ENCODE results near the gene CCDC127. TPM values are rescaled to one million over a fixed set of nuclear protein-coding genes. Genes with fewer than 3 reads are reported as not detected.
"Not testable (repeated sequence)": the region's sequence is repeated elsewhere in the genome, so short reads cannot be mapped to it uniquely, and the experiment has no call there.

CCDC127 gene
- polyA plus RNA-seq, 4 donors: 1.3 to 6.6 (median 2.2) TPM

DNA sequence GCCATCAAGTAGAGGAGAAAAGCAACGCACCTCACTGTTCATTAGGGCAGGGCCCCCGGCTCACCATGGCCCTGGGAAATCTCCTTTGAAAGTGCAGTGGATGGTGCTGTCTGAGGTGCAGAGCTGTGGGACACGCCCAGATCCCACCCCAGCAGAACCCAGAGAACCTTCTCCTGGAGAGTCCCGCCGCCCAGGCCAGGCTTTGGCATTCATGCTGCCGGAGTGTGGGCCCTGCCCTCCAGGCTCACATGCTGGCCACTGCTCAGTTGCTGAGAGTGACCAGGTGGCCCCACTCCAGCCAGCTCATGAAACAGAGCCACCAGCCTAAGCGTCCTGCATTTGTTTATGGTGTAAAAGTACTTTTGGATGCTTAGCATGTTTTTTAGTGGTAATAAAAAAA lies 50.4 kb downstream of the CCDC127 start:
- DNase-seq: no peak

DNA sequence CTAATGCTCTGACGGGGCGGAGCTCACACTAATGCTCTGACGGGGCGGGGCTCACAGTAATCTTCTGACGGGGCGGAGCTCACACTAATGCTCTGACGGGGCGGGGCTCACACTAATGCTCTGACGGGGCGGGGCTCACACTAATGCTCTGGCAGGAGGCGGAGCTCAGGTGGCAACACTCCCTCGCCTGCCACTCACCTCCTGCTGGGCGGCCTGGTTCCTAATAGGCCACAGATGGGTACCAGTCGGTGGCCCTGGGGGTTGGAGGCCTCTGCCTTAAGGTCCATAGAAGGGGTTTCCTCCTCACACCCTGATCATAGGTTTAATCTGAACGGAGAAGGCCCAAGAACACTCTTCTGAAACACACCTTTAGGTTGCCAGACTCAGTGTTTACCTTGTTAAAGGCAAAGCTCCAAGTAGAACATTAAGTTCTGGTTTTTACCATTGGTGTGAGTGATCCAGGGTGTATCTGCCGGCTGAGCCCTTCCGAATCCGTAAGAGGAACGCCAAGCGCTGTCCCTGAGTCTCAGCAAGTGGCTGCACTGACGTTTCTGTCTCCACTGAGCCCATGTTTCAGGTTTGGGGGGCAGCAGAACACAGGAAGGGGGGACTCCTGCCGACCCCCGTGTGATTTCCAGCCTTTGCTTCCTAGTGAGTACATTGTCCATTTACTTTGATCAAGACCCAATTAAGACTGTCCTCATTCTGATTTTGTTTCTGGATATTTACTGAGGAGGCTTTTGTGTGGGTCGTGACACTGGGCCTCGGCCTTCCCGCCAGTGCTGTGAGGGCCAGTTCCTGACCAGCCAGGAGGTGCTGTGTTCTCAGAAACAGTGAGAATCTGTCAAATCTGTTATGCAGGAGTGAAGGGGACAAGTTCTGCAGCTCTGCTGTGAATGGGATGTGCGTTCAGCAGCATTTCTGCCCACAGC lies 51.2 kb downstream of the CCDC127 start:
- Histone ChIP-seq H3K27ac (ENCODE audit: low read depth in 1 of 3, low read length in 2 of 3) (no peak overlapping the region), H3K4me1 (ENCODE audit: control insufficient read depth in 3 of 3, insufficient read depth in 2 of 3, low read depth in 1 of 3, low read length in 2 of 3) (no peaks in the 10 kb centered on the region), H3K4me3 (ENCODE audit: low read depth in 1 of 3, low read length in 3 of 3) (no peak overlapping the region), H3K36me3 (ENCODE audit: control insufficient read depth in 3 of 3, insufficient read depth in 2 of 3, low read depth in 1 of 3, low read length in 3 of 3) (no peaks in the 10 kb centered on the region), H3K9me3 (ENCODE audit: control insufficient read depth in 2 of 2, insufficient read depth in 1 of 2, low read depth in 1 of 2, low read length in 1 of 2) (no peaks in the 10 kb centered on the region), H3K27me3 (ENCODE audit: control insufficient read depth in 3 of 3, insufficient read depth in 3 of 3, low read length in 3 of 3) (no peaks in the 10 kb centered on the region)
- DNase-seq (no peak), FAIRE-seq (no peak)
- WGBS, 3 donors: 87 to 90% (median 89%) methylated on average over 22 to 27 of the region's 27 CpGs

More for the DNA sequence above, 50.4 kb downstream of the CCDC127 start:
- H3K36me3 ChIP-seq (ENCODE audit: control insufficient read depth in 3 of 3, insufficient read depth in 2 of 3, low read depth in 1 of 3, low read length in 3 of 3): no peaks in the 10 kb centered on the region
- 86 to 87% (median 86%) methylated on average over 7 of the region's 7 CpGs for whole genome bisulfite sequencing, 3 donors
- H3K9me3 ChIP-seq (ENCODE audit: control insufficient read depth in 2 of 2, insufficient read depth in 1 of 2, low read depth in 1 of 2, low read length in 1 of 2): no peaks in the 10 kb centered on the region
- no peaks in the 10 kb centered on the region for H3K27me3 ChIP-seq (ENCODE audit: control insufficient read depth in 3 of 3, insufficient read depth in 3 of 3, low read length in 3 of 3)
- no peak overlapping the region for H3K27ac ChIP-seq (ENCODE audit: low read depth in 1 of 3, low read length in 2 of 3)
- no peaks in the 10 kb centered on the region for H3K4me1 ChIP-seq (ENCODE audit: control insufficient read depth in 3 of 3, insufficient read depth in 2 of 3, low read depth in 1 of 3, low read length in 2 of 3)
- H3K4me3 ChIP-seq (ENCODE audit: low read depth in 1 of 3, low read length in 3 of 3): no peak overlapping the region
- no peak for FAIRE-seq

DNA sequence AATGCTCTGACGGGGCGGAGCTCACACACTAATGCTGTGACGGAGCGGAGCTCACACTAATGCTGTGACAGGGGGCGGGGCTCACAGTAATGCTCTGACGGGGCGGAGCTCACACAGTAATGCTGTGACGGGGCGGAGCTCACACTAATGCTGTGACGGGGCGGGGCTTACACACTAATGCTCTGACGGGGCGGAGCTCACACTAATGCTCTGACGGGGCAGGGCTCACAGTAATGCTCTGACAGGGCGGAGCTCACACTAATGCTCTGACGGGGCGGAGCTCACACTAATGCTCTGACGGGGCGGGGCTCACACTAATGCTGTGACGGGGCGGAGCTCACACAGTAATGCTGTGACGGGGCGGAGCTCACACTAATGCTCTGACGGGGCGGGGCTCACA lies 53.2 kb downstream of the CCDC127 start:
- 82 to 93% (median 91%) methylated on average over 16 to 23 of the region's 25 CpGs for WGBS, 3 donors
- not testable (repeated sequence) for H3K9me3 ChIP-seq (ENCODE audit: control insufficient read depth in 2 of 2, insufficient read depth in 1 of 2, low read depth in 1 of 2, low read length in 1 of 2); H3K27ac ChIP-seq (ENCODE audit: low read depth in 1 of 3, low read length in 2 of 3); DNase-seq; H3K4me1 ChIP-seq (ENCODE audit: control insufficient read depth in 3 of 3, insufficient read depth in 2 of 3, low read depth in 1 of 3, low read length in 2 of 3); FAIRE-seq; H3K36me3 ChIP-seq (ENCODE audit: control insufficient read depth in 3 of 3, insufficient read depth in 2 of 3, low read depth in 1 of 3, low read length in 3 of 3); H3K4me3 ChIP-seq (ENCODE audit: low read depth in 1 of 3, low read length in 3 of 3); H3K27me3 ChIP-seq (ENCODE audit: control insufficient read depth in 3 of 3, insufficient read depth in 3 of 3, low read length in 3 of 3)

DNA sequence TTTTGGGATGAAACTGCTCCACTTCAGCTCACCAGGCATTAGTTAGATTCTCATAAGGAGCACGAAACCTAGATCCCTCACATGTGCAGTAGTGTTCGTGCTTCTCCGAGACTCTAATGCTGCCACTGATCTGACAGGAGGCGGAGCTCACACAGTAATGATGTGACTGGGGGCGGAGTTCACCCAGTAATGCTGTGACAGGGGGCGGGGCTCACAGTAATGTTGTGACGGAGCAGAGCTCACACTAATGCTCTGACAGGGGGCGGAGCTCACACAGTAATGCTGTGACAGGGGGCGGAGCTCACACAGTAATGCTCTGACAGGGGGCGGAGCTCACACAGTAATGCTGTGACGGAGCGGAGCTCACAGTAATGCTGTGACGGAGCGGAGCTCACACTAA lies 53.7 kb downstream of the CCDC127 start:
- DNase-seq (no peak), FAIRE-seq (no peak)
- H3K27ac ChIP-seq (ENCODE audit: low read depth in 1 of 3, low read length in 2 of 3): no peak overlapping the region
- H3K9me3 ChIP-seq (ENCODE audit: control insufficient read depth in 2 of 2, insufficient read depth in 1 of 2, low read depth in 1 of 2, low read length in 1 of 2): no peaks in the 10 kb centered on the region
- H3K27me3 ChIP-seq (ENCODE audit: control insufficient read depth in 3 of 3, insufficient read depth in 3 of 3, low read length in 3 of 3): no peaks in the 10 kb centered on the region
- 76 to 84% (median 81%) methylated on average over 12 to 14 of the region's 14 CpGs for WGBS, 3 donors
- H3K4me3 ChIP-seq (ENCODE audit: low read depth in 1 of 3, low read length in 3 of 3): no peak overlapping the region
- no peaks in the 10 kb centered on the region for H3K4me1 ChIP-seq (ENCODE audit: control insufficient read depth in 3 of 3, insufficient read depth in 2 of 3, low read depth in 1 of 3, low read length in 2 of 3)
- H3K36me3 ChIP-seq (ENCODE audit: control insufficient read depth in 3 of 3, insufficient read depth in 2 of 3, low read depth in 1 of 3, low read length in 3 of 3): no peaks in the 10 kb centered on the region

DNA sequence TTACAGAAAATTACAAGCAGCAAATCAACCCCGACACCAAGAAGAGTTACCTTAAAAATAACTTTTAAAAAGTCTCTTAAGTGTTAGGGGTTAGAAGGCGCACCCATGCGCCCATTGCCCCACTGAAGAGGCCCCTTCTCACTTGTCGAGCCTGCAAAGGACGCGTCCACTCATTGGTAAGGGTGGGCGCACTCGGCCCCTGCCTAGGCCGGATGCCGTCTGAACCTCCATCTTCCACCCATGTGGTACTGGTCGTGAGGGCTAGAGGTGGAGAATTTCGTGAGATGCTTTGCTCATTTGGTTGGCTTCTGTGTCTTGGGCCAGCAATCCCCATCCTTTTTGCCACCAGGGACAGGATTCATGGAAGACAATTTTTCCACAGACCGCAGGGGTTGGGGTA lies 54.1 kb downstream of the CCDC127 start:
- DNase-seq (no peak), FAIRE-seq (no peak)
- Histone ChIP-seq H3K27me3 (ENCODE audit: control insufficient read depth in 3 of 3, insufficient read depth in 3 of 3, low read length in 3 of 3) (no peaks in the 10 kb centered on the region), H3K4me3 (ENCODE audit: low read depth in 1 of 3, low read length in 3 of 3) (no peak overlapping the region), H3K36me3 (ENCODE audit: control insufficient read depth in 3 of 3, insufficient read depth in 2 of 3, low read depth in 1 of 3, low read length in 3 of 3) (no peaks in the 10 kb centered on the region), H3K27ac (ENCODE audit: low read depth in 1 of 3, low read length in 2 of 3) (no peak overlapping the region), H3K4me1 (ENCODE audit: control insufficient read depth in 3 of 3, insufficient read depth in 2 of 3, low read depth in 1 of 3, low read length in 2 of 3) (no peaks in the 10 kb centered on the region), H3K9me3 (ENCODE audit: control insufficient read depth in 2 of 2, insufficient read depth in 1 of 2, low read depth in 1 of 2, low read length in 1 of 2) (no peaks in the 10 kb centered on the region)
- 78 to 91% (median 86%) methylated on average over 13 of the region's 13 CpGs for WGBS, 3 donors

- H3K27ac ChIP-seq (ENCODE audit: low read depth in 1 of 3, low read length in 2 of 3): no peak overlapping the region
- no peaks in the 10 kb centered on the region for H3K36me3 ChIP-seq (ENCODE audit: control insufficient read depth in 3 of 3, insufficient read depth in 2 of 3, low read depth in 1 of 3, low read length in 3 of 3)
- 78 to 91% (median 88%) methylated on average over 7 of the region's 7 CpGs for WGBS, 3 donors
- no peak for DNase-seq
- no peak overlapping the region for H3K4me3 ChIP-seq (ENCODE audit: low read depth in 1 of 3, low read length in 3 of 3)
- H3K9me3 ChIP-seq (ENCODE audit: control insufficient read depth in 2 of 2, insufficient read depth in 1 of 2, low read depth in 1 of 2, low read length in 1 of 2): no peaks in the 10 kb centered on the region
- no peak for FAIRE-seq
- H3K4me1 ChIP-seq (ENCODE audit: control insufficient read depth in 3 of 3, insufficient read depth in 2 of 3, low read depth in 1 of 3, low read length in 2 of 3): no peaks in the 10 kb centered on the region
- H3K27me3 ChIP-seq (ENCODE audit: control insufficient read depth in 3 of 3, insufficient read depth in 3 of 3, low read length in 3 of 3): no peaks in the 10 kb centered on the region
Measured at GRCh38 chr5:163338-163620, 54.7 kb downstream of the CCDC127 start.

DNA sequence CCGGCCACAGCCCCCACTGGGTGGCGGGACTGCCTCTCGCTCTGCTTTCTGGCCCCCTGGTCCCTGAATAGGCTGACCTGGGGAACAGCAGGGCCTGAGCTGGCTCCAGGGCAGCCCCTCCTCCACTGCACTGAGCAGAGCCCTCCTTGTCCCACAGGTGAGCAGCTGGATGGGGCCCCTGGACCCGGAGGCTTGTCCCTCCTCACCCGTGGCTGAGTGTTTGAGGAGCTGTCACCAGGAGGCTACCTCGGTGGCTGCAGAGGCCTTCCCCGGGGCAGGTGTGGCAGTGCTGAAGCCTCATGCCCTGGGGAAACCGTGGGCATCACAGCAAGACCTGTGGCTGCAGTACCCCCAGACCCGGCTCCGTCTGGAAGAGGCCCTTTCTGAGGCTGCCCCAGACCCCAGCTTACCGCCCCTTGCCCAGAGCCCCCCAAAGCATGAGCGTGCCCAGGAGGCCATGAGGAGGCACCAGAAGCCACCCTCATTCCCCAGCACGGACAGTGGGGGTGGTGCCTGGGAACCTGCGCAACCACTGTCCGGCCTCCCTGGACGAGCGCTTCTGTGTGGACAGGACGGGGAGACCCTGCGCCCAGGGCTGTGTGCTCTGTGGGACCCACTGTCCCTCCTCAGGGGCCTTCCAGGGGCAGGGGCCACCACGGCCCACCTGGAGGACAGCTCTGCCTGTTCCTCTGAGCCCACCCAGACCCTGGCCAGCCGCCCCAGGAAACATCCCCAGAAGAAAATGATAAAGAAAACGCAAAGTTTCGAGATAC lies 55.2 kb downstream of the CCDC127 start:
- H3K4me3 ChIP-seq (ENCODE audit: low read depth in 1 of 3, low read length in 3 of 3): no peak overlapping the region
- H3K36me3 ChIP-seq (ENCODE audit: control insufficient read depth in 3 of 3, insufficient read depth in 2 of 3, low read depth in 1 of 3, low read length in 3 of 3): no peaks in the 10 kb centered on the region
- no peaks in the 10 kb centered on the region for H3K4me1 ChIP-seq (ENCODE audit: control insufficient read depth in 3 of 3, insufficient read depth in 2 of 3, low read depth in 1 of 3, low read length in 2 of 3)
- no peak for DNase-seq
- H3K9me3 ChIP-seq (ENCODE audit: control insufficient read depth in 2 of 2, insufficient read depth in 1 of 2, low read depth in 1 of 2, low read length in 1 of 2): no peaks in the 10 kb centered on the region
- no peak for FAIRE-seq
- WGBS, 3 donors: 82 to 88% (median 82%) methylated on average over 22 to 23 of the region's 23 CpGs
- H3K27me3 ChIP-seq (ENCODE audit: control insufficient read depth in 3 of 3, insufficient read depth in 3 of 3, low read length in 3 of 3): no peaks in the 10 kb centered on the region
- no peak overlapping the region for H3K27ac ChIP-seq (ENCODE audit: low read depth in 1 of 3, low read length in 2 of 3)

GRCh38 chr5:162190-162564 lies 55.8 kb downstream of the CCDC127 start:
- no peaks in the 10 kb centered on the region for H3K36me3 ChIP-seq (ENCODE audit: control insufficient read depth in 3 of 3, insufficient read depth in 2 of 3, low read depth in 1 of 3, low read length in 3 of 3)
- no peaks in the 10 kb centered on the region for H3K27me3 ChIP-seq (ENCODE audit: control insufficient read depth in 3 of 3, insufficient read depth in 3 of 3, low read length in 3 of 3)
- FAIRE-seq: no peak
- H3K9me3 ChIP-seq (ENCODE audit: control insufficient read depth in 2 of 2, insufficient read depth in 1 of 2, low read depth in 1 of 2, low read length in 1 of 2): no peaks in the 10 kb centered on the region
- H3K4me1 ChIP-seq (ENCODE audit: control insufficient read depth in 3 of 3, insufficient read depth in 2 of 3, low read depth in 1 of 3, low read length in 2 of 3): no peaks in the 10 kb centered on the region
- 87 to 88% (median 87%) methylated on average over 19 of the region's 19 CpGs for WGBS, 3 donors
- no peak overlapping the region for H3K27ac ChIP-seq (ENCODE audit: low read depth in 1 of 3, low read length in 2 of 3)
- H3K4me3 ChIP-seq (ENCODE audit: low read depth in 1 of 3, low read length in 3 of 3): no peak overlapping the region
- no peak for DNase-seq
